Activated CD8-positive, alpha-beta memory T cell treated with anti-CD3 and anti-CD28 coated beads for 24 hours (primary cell): Measurements from ENCODE around the gene SEC14L3.

Source experiments
- DNase-seq: peaks from one replicate; pipeline ENCODE4 v3.0.0-alpha.2; 2020

Gene SEC14L3

DNA sequence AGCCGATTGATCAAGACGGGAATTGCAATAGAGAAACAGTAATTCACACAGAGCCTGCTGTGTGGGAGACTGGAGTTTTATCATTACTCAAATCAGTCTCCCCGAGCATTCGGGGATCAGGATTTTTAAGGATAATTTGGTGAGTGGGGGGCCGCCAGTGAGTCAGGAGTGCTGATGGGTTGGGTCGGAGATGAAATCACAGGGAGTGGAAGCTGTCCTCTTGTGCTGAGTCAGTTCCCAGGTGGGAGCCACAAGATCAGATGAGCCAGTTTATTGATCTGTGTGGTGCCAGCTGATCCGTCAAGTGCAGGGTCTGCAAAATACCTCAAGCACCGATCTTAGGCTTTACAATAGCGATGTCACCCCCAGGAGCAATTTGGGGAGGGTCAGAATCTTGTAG lies 30.7 kb downstream of the SEC14L3 start:
- DNase-seq, result no peak

GRCh38 chr22:30439836-30440235 lies 32.0 kb downstream of the SEC14L3 start:
- DNase-seq, result no peak

DNA sequence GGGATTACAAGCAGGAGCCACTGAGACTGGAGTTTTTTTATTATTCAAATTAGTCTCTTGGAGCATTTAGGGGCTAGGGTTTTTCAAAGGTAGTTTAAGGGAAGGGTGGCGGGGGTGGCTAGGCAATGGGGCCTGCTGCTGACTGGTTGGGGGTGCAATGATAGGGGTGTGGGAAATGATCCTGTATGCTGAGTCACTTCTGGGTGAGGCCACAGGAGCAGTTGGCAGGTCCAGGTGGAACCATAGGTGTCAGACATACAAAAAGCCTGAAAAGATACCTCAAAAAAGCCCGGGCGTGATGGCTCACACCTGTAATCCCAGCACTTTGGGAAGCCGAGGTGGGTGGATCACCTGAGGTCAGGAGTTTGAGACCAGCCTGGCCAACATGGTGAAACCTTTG lies 32.6 kb downstream of the SEC14L3 start:
- no peak for DNase-seq

DNA sequence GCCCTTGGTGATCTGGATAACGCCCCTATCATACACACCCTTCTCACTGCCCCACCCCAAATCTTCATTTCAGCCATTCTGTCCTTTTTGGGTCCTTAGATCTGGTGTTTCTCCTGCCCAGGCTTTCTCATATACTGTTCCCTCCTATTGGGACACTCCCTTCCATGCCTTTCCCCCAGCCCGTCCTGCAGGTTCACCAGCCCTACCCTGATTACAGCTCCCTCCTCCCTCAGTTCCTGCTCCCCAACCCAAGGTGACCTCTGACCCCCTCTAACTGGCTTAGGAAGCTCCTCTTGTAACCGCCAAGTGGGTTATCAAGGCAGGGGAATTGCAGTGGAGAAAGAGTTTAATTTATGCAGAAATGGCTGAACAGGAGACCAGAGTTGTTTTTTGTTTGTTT lies 33.3 kb downstream of the SEC14L3 start:
- no peak for DNase-seq

DNA sequence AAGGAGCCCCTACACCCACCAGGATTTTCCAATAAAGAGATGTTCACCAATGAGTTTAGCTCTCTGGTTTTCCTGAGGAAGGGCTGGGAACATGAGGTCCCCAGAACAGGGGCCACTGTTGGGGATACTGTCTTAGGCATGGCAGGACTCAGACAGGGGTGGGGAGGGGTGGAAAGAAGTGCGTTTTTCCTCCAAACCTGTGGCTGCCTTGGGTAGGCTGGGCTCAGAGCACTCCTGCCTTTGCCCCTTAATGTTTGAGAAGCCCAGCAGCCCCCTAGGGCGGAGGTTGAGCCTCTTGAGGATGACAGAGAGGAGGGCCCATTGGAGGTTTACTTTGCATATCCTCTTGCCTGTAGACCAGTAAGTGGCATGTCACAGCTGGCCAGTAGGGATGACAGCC lies 35.6 kb downstream of the SEC14L3 start:
- DNase-seq, result no peak

- peak; percentile 87 for DNase-seq
Measured at GRCh38 chr22:30435674-30436126, 36.1 kb downstream of the SEC14L3 start.

- no peak for DNase-seq
Measured at GRCh38 chr22:30434843-30435242, 37.0 kb downstream of the SEC14L3 start.

DNA sequence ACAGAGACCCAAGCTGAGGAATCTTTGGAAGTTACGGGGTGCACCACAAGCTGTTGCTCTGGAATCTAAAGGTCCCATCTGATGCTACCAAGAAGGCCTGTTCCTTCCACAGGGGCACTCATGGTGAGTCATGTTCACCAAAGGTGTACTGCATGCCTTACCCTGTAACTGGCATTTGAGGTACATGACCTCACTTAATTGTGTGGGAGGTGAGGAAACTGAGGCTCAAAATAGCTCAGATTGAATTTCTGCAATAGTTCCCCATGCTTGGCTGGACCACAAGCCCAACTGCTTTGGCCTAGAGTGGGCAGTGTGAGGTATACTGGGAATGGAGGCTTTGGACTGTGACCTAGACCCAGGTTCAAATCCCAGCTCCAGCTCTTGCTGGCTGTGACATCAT lies 38.0 kb downstream of the SEC14L3 start:
- DNase-seq, result no peak

DNA sequence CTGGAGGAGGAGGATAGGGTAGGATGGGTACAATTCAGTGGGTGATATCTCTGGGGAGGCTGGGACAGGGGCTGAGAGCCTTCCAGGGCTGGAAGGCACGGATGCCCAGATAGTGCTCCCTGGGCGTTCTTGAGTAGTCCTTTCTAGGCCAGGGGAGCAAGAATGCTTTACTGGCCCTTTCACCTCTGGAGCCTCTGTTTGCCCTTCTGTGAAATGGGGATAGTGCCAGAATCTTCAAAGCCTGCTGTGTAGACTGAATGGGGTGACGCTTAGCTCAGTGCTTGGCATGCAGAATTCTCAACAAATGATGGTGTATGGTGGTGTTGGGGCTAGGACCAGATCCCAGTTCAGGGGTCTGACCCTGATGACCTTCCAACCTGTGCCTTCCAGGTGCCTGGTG lies 38.6 kb downstream of the SEC14L3 start:
- DNase-seq, result no peak

- no peak for DNase-seq
Measured at GRCh38 chr22:30432520-30432919, 39.3 kb downstream of the SEC14L3 start.

DNA sequence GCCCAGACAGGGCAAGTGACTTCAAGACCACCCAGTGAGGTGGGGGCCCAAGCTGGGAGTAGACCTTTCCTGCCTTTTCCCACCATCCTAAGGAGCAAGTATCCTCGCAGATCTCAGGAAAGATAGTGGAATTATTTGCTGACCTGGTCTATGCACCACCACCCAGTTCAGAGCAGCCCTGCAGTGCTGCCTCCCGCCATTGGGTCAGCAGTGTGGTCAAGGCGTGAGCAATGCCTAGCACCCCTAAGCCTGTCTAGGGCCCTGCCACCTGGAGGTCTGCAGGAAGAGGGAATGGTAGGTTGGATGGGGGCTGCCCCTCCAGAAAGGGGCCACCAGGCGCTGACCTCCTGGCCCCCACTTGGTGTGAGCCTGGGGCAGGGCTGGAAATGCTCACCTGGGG lies 39.7 kb downstream of the SEC14L3 start:
- no peak for DNase-seq

- DNase-seq, result no peak
Measured at GRCh38 chr22:30430933-30431332, 40.9 kb downstream of the SEC14L3 start.

DNA sequence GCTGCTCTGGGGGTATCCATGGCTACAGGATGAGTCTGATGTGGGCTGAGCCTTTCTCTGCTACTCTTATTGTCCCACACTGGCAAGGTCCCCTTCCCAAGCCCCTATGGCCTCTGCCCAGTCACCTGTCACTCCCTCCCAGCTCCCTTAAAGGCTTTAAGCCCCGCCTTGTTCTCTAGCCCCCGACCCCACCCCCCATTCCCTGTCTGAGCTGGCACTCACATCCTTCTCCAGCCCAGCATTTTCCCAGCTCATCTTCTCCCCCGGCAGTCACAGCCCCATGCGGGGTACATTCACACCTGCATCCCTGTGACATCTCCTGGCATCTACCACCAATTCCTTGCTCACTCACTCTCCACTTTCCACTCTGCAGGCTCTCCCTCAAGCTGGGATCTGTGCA lies 41.9 kb downstream of the SEC14L3 start:
- DNase-seq, result no peak

- DNase-seq, result no peak
Measured at GRCh38 chr22:30427871-30428270, 43.9 kb downstream of the SEC14L3 start.

DNA sequence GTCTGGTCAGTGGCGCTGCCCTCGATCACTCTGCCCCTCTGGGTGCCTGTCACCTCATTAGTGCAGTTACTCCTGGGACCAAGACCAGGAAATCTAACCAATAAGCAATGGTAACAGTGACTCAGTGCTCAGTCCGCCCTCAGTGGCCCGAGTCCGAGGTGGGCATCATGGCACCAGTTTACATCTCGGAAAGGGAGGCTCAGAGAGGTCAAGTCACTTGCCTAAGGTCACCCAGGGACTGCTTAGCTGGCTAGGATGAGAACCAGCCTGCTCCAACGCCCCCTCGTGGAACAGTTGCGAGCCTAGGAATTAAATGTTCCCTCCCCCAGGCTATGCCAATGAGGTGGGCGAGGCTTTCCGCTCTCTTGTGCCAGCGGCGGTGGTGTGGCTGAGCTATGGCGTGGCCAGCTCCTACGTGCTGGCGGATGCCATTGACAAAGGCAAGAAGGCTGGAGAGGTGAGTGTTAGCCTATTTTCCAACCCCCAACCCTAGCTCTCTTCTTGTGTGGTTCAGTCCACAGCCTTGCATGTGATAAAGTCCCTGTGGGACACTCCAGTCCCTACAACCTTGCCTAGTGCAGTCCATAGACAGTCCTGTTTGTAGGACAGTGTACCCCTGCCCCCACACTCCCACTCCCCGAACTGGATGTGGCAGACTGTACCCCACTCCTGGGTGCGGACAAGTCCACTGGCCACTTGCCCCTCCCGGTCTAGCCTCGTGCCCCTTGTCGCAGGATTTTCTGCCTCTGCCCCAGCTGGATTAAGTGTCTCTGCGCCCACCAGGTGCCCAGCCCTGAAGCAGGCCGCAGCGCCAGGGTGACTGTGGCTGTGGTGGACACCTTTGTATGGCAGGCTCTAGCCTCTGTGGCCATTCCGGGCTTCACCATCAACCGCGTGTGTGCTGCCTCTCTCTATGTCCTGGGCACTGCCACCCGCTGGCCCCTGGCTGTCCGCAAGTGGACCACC lies 45.1 kb downstream of the SEC14L3 start:
- DNase-seq, result peak; percentile 93

- peak; percentile 86 for DNase-seq
Measured at GRCh38 chr22:30425616-30426387, 46.0 kb downstream of the SEC14L3 start, which contains the start of gene MTFP1. MTFP1 (plus strand) TSS chr22:30425768; CDS start chr22:30425880, 112 bp downstream.

- DNase-seq, result no peak
Measured at GRCh38 chr22:30425327-30425615, 46.5 kb downstream of the SEC14L3 start.

DNA sequence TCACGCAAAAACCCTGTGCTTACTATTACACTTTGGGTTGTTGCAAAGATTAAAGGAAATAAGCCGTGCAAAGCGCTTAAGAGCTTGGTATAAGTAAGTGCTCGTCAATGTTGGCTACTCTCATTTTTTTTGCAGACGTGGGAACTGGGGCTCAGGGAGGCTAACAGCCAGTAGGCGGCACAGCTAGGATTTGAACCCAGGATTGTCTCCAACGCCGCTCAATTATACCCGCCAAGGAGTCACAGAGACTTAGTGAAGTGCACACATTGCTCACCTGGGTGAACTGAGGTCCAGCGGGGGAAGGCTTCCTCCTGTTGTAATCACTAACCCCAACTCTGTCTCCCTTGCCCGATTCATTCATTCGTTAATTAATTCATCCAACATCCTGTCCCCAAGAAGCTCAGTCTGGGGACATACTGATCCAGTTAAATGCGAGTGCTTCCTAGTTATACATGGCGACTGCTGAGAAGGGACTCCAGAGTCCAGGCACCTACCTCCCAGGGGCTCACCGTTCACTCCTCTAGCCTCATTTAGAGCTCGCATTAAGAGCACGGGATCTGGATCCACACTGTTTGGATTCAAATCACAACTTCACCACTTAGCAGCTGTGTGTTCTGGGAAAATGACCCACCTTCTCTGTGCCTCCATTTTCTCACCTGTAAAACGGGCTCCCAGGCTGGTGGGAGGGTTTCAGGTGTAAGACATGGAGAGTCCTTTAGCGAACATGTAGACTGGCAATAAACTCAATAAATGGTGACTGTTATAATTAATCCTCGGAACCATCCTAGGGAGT lies 47.1 kb downstream of the SEC14L3 start:
- DNase-seq, result no peak

GRCh38 chr22:30423959-30424533 lies 47.8 kb downstream of the SEC14L3 start:
- peak; percentile 96 for DNase-seq

DNA sequence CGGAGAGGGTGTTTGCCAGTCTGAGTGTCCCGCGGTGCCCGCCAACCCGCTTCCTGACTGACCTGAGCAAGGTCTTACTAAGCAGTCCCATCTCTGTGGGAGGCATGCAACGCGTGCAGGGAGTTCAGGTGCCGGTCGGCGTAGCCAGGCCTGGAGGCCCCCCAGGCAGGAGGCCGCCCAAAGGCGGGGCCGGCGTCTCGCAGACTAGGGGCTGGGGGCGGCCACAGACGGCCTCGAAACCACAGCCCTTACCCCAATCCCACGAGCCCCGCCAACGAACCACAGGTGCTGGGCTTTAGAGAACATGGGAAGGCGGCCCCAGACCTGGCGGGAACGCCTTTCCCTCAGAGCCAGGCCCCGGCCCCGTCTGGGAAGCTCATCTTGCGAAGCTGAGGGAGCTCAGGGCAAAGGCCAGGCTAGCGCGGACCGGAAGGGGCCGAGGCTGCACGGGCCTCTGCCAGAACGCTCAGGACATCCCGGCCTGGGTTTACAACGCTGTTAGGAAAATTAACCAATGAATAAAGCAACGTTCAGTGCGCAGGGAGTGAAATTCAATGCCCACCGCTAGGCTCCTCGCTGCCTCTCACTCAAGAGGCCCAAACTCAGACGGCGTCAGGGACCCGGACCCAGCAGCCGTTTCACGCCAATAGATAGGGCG lies 48.4 kb downstream of the SEC14L3 start:
- DNase-seq, result peak; percentile 86

DNA sequence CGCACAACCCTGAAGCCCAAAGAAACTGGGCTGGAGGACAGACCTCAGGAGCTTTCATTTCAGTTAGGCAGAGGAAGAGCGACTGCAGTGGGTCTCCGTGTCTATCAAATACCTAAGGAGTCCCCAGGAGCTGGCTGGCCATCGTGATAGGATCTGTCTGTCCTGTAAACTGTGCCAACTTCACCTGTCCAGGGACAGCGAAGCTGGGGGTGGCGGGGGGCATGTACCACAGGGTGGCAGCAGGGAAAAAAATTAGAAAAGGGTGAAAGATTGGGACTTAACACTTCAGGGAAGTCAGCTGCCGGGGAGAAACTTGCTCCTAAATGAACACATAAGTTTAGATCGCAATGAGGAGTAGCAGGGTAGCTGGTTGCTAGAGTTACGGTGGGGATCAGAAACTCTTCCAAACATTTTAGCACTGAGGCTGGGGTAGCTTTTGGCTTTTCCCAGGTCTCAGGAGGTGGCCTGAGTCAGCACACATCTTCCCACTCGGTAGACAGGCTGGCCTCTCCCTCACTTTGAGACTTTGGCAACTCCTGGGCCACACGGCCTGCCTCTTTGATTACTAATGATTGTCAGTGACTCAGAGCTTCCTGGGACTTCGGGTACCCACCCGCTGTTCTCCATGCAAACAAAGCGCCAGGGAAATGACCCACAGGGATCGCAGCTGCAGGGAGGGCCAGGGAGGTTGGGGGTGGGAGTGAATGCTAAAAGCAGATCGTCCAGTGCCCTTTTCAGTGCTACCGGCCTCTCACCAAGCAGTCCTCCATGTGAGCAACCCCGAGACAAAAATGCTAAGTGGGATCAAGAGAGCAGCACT lies 49.1 kb downstream of the SEC14L3 start:
- no peak for DNase-seq
